Peyer's patch (tissue), 4 donors: ENCODE results near the gene SFI1.
A peak's percentile ranks its signal among the peaks of the same experiment; 100 is the strongest.

Experiments
- POLR2A ChIP-seq, 2 donors: fragments of 450-650 bp; IDR thresholded peaks; one replicate each; pipeline ENCODE4 v1.5.1; 2017; ENCODE audit warnings: antibody characterized with exemption in 2 of 2, mild to moderate bottlenecking in 2 of 2, moderate library complexity in 2 of 2
- TF ChIP-seq, protein P1 (sequence below), 6 experiments: fragments of 450-650 bp in 4 of 6; fragments of 200-600 bp in 2 of 6; sonication (generic) in 1 of 6; IDR thresholded peaks; one replicate each; pipeline ENCODE4 v1.5.1; 2017 to 2019; ENCODE audit warnings: antibody characterized with exemption in 6 of 6, mild to moderate bottlenecking in 3 of 6, moderate library complexity in 1 of 6

DNA sequence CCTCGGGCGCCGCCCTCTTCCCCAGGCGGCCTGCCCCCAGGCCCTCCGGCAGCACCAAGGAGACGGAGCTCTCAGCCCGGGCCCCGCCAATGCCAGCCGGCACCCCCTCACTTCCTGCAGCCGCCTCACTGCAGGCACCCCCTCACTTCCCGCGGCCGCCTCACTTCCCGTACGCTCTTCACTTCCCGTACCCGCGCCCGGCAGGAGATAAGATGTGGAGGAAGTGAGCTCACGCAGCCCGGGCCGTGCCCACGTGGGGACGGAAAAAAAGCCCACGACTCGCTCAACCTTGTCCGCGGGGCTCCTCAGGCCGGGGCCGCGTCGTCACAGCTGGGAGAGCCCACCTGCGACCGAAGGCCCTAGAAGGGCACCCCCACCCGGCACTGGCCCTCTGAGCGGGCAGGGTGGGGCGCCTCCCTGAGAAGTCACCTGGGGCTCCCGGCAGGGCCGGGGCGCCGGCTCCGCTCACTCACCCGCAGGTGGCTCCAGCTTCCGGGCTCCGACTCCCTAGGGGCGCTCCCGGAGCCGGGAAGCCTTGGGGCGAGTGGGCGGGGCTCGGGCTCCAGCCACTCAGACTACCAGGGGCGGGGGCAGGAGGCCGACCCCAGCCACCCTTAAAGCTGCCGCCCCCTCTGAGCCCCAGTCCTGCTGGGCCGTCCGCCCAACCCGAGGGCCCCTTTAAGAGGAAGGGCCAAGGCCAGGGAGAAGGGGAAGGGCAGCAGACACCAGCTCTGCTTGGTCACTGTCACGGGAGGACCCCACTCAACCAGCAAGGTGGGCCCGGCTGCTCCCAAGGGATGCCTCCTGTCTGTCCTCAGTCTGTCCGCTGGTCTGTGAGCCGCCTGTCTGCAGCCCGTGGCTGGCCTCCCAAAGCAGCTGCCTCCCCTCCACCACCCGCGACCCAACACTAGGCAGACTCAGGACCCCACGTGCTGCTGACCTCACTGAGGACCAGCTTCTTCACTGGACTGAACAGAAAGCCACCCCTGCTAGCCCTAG is 134.3 kb downstream of the SFI1 start:
- TF ChIP-seq POLR2A (IDR thresholded peaks at IDR 0.05), result peak in 1 of 2 donors; percentile 9
- TF ChIP-seq, protein P1, sequence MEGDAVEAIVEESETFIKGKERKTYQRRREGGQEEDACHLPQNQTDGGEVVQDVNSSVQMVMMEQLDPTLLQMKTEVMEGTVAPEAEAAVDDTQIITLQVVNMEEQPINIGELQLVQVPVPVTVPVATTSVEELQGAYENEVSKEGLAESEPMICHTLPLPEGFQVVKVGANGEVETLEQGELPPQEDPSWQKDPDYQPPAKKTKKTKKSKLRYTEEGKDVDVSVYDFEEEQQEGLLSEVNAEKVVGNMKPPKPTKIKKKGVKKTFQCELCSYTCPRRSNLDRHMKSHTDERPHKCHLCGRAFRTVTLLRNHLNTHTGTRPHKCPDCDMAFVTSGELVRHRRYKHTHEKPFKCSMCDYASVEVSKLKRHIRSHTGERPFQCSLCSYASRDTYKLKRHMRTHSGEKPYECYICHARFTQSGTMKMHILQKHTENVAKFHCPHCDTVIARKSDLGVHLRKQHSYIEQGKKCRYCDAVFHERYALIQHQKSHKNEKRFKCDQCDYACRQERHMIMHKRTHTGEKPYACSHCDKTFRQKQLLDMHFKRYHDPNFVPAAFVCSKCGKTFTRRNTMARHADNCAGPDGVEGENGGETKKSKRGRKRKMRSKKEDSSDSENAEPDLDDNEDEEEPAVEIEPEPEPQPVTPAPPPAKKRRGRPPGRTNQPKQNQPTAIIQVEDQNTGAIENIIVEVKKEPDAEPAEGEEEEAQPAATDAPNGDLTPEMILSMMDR (IDR thresholded peaks at IDR 0.05), result no peak
